DOHH2 (cell line): ENCODE results near the gene GYS1.

Experiments
- EZH2phosphoT487 ChIP-seq: fragments of 200-600 bp; sonication (generic); IDR thresholded peaks from 2 replicates; pipeline ENCODE4 v1.6.1; 2017; ENCODE audit warnings: borderline replicate concordance, mild to moderate bottlenecking, antibody characterized with exemption, low read length, moderate library complexity, mixed read lengths
- TF ChIP-seq, protein P1 (sequence below): fragments of 200-600 bp; sonication (generic); IDR thresholded peaks from one replicate; pipeline ENCODE4 v1.5.1; 2014; ENCODE audit warnings: antibody characterized with exemption, mild to moderate bottlenecking, low read depth, low read length; ENCODE audit not compliant: poor library complexity, severe bottlenecking

DNA sequence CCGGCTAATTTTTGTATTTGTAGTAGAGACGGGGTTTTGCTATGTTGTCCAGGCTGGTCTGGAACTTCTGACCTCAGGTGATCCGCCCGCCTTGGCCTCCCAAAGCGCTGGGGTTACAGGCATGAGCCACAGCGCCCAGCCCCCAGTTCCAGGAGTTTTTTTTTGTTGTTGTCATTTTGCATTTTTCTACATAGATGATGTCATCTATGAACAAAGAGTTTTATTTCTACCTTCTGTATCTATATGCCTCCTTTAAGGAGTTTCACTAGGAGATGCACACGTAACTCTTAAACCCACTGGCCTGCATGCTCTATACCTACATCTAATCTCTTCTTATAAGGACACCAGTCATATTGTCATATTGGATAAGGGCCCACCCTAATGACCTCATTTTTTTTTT is 54.9 kb downstream of the GYS1 start:
- TF ChIP-seq, protein P1, sequence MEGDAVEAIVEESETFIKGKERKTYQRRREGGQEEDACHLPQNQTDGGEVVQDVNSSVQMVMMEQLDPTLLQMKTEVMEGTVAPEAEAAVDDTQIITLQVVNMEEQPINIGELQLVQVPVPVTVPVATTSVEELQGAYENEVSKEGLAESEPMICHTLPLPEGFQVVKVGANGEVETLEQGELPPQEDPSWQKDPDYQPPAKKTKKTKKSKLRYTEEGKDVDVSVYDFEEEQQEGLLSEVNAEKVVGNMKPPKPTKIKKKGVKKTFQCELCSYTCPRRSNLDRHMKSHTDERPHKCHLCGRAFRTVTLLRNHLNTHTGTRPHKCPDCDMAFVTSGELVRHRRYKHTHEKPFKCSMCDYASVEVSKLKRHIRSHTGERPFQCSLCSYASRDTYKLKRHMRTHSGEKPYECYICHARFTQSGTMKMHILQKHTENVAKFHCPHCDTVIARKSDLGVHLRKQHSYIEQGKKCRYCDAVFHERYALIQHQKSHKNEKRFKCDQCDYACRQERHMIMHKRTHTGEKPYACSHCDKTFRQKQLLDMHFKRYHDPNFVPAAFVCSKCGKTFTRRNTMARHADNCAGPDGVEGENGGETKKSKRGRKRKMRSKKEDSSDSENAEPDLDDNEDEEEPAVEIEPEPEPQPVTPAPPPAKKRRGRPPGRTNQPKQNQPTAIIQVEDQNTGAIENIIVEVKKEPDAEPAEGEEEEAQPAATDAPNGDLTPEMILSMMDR: no peak
- no peak for TF ChIP-seq EZH2phosphoT487
